Measurements from ENCODE around the gene METTL1. TPM values are rescaled to one million over a fixed set of nuclear protein-coding genes. Genes with fewer than 3 reads are reported as not detected.

Gene METTL1
- total RNA-seq, 2 donors from 2014 or later: 26.1 to 28.7 TPM

GRCh38 chr12:57732726-57733593 lies 38.9 kb downstream of the METTL1 start:
- 85 to 86% methylated on average over 10 to 11 of the region's 11 CpGs for WGBS, 2 experiments (ENCODE audit: insufficient coverage in 1 of 2, insufficient read length in 1 of 2)
- no peak overlapping the region for H3K27ac Mint-ChIP-seq
- peaks cover 6% of the 10 kb centered on the region for H3K4me1 Mint-ChIP-seq
- H3K9ac ChIP-seq (ENCODE audit: extremely low read depth, low read length, poor library complexity, severe bottlenecking): no peak overlapping the region
- TF ChIP-seq CTCF (conservative IDR thresholded peaks at IDR 0.05): no peak
- H3K4me3 Mint-ChIP-seq: no peak overlapping the region
- no peaks in the 10 kb centered on the region for H3K36me3 ChIP-seq (ENCODE audit: control insufficient read depth, insufficient read depth, low read length)
- no peak overlapping the region for H3K4me3 ChIP-seq (ENCODE audit: low read length)
- no peaks in the 10 kb centered on the region for H3K4me1 ChIP-seq (ENCODE audit: control insufficient read depth, insufficient read depth, low read length)
- H3K27me3 ChIP-seq (ENCODE audit: control insufficient read depth, insufficient read depth, low read length, poor library complexity, severe bottlenecking): peaks cover 100% of the 10 kb centered on the region
- H3K9me3 ChIP-seq (ENCODE audit: control insufficient read depth, low read length): no peaks in the 10 kb centered on the region
- no peaks in the 10 kb centered on the region for H3K9me3 Mint-ChIP-seq
- no peak for DNase-seq
- H3K27ac ChIP-seq (ENCODE audit: low read depth, low read length): no peak overlapping the region
- H3K27me3 Mint-ChIP-seq (ENCODE audit: insufficient read depth): peaks cover 98% of the 10 kb centered on the region
- H3K36me3 Mint-ChIP-seq (ENCODE audit: low read depth): no peaks in the 10 kb centered on the region

GRCh38 chr12:57732270-57732669 lies 39.6 kb downstream of the METTL1 start:
- Histone ChIP-seq H3K9ac (ENCODE audit: extremely low read depth, low read length, poor library complexity, severe bottlenecking) (no peak overlapping the region), H3K27ac (ENCODE audit: low read depth, low read length) (no peak overlapping the region), H3K4me3 (ENCODE audit: low read length) (no peak overlapping the region), H3K27me3 (ENCODE audit: control insufficient read depth, insufficient read depth, low read length, poor library complexity, severe bottlenecking) (peaks cover 100% of the 10 kb centered on the region), H3K4me1 (ENCODE audit: control insufficient read depth, insufficient read depth, low read length) (no peaks in the 10 kb centered on the region), H3K9me3 (ENCODE audit: control insufficient read depth, low read length) (no peaks in the 10 kb centered on the region), H3K36me3 (ENCODE audit: control insufficient read depth, insufficient read depth, low read length) (no peaks in the 10 kb centered on the region)
- no peak for TF ChIP-seq CTCF (conservative IDR thresholded peaks at IDR 0.05)
- Mint-ChIP-seq H3K27me3 (ENCODE audit: insufficient read depth) (peaks cover 100% of the 10 kb centered on the region), H3K4me1 (peaks cover 7% of the 10 kb centered on the region), H3K9me3 (no peaks in the 10 kb centered on the region), H3K36me3 (ENCODE audit: low read depth) (no peaks in the 10 kb centered on the region), H3K4me3 (no peak overlapping the region), H3K27ac (no peak overlapping the region)
- WGBS, 2 experiments (ENCODE audit: insufficient coverage in 1 of 2, insufficient read length in 1 of 2): 60 to 71% methylated on average over 1 to 4 of the region's 4 CpGs
- no peak for DNase-seq

- Histone ChIP-seq H3K27me3 (ENCODE audit: control insufficient read depth, insufficient read depth, low read length, poor library complexity, severe bottlenecking) (peaks cover 100% of the 10 kb centered on the region), H3K4me1 (ENCODE audit: control insufficient read depth, insufficient read depth, low read length) (no peaks in the 10 kb centered on the region), H3K9ac (ENCODE audit: extremely low read depth, low read length, poor library complexity, severe bottlenecking) (no peak overlapping the region), H3K27ac (ENCODE audit: low read depth, low read length) (no peak overlapping the region), H3K36me3 (ENCODE audit: control insufficient read depth, insufficient read depth, low read length) (no peaks in the 10 kb centered on the region), H3K9me3 (ENCODE audit: control insufficient read depth, low read length) (no peaks in the 10 kb centered on the region), H3K4me3 (ENCODE audit: low read length) (no peak overlapping the region)
- Mint-ChIP-seq H3K27ac (no peak overlapping the region), H3K9me3 (no peaks in the 10 kb centered on the region), H3K27me3 (ENCODE audit: insufficient read depth) (peaks cover 100% of the 10 kb centered on the region), H3K4me3 (no peak overlapping the region), H3K36me3 (ENCODE audit: low read depth) (no peaks in the 10 kb centered on the region), H3K4me1 (peaks cover 4% of the 10 kb centered on the region)
- TF ChIP-seq CTCF (conservative IDR thresholded peaks at IDR 0.05): no peak
- peak; percentile 24 for DNase-seq
- WGBS, 2 experiments (ENCODE audit: insufficient coverage in 1 of 2, insufficient read length in 1 of 2): 81 to 86% methylated on average over 14 to 19 of the region's 19 CpGs
Measured at GRCh38 chr12:57731411-57732080, 40.4 kb downstream of the METTL1 start.
